HEK293 (cell line): ENCODE measurements around the gene GBF1.

Experiments
- CTCF ChIA-PET: fragments of 350-600 bp; formaldehyde crosslinking; extraction: SDS; loops from one replicate; lab custom pipeline; 2021; ENCODE audit warnings: antibody characterized with exemption; lab: Yijun Ruan, JAX
- POLR2A ChIA-PET: fragments of 300-600 bp; formaldehyde crosslinking; extraction: SDS; loops from one replicate; lab custom pipeline; 2020; ENCODE audit warnings: antibody characterized with exemption, inconsistent platforms; lab: Yijun Ruan, JAX
- H3K27ac ChIP-seq: fragments of 200-500 bp; sonication (Bioruptor generic); 2 replicates; pipeline ENCODE4 v1.5.1; 2014; ENCODE audit warnings: low read depth, low read length, control low read depth, inconsistent platforms; ENCODE audit errors: extremely low read depth
- H3K36me3 ChIP-seq, 2 experiments: fragments of 200-500 bp in 1 of 2; sonication (Bioruptor generic) in 1 of 2; 1 replicate in 1 of 2; 2 replicates in 1 of 2; pipeline ENCODE4 v1.5.1; 2014 to 2017; ENCODE audit warnings: inconsistent platforms in 2 of 2, low read length in 2 of 2; ENCODE audit not compliant: control insufficient read depth in 2 of 2, insufficient read depth in 1 of 2
- H3K4me1 ChIP-seq: fragments of 200-500 bp; sonication (Bioruptor generic); 2 replicates; pipeline ENCODE4 v1.5.1; 2014; ENCODE audit warnings: mild to moderate bottlenecking, low read length, inconsistent platforms; ENCODE audit not compliant: control insufficient read depth, insufficient read depth
- H3K4me3 ChIP-seq: 2 replicates; pipeline ENCODE4 v1.5.1; 2011; ENCODE audit warnings: low read depth, mild to moderate bottlenecking, control low read depth, low read length, moderate library complexity
- H3K9me3 ChIP-seq: fragments of 200-500 bp; sonication (Bioruptor generic); 2 replicates; pipeline ENCODE4 v1.5.1; 2014; ENCODE audit warnings: low read depth, low read length, inconsistent platforms; ENCODE audit not compliant: control insufficient read depth, insufficient read depth
- GFI1B ChIP-seq: fragments of 450-650 bp; formaldehyde crosslinking; IDR thresholded peaks from 2 replicates; pipeline ENCODE4 v1.5.1; 2016; ENCODE audit warnings: missing biosample characterization, missing genetic modification characterization
- KLF16 ChIP-seq: fragments of 450-650 bp; formaldehyde crosslinking; IDR thresholded peaks from 2 replicates; pipeline ENCODE4 v1.5.1; 2017; ENCODE audit warnings: missing biosample characterization, missing genetic modification characterization
- PRDM10 ChIP-seq: fragments of 450-650 bp; formaldehyde crosslinking; IDR thresholded peaks from 2 replicates; pipeline ENCODE4 v1.5.1; 2016; ENCODE audit warnings: missing biosample characterization, missing genetic modification characterization
- SALL2 ChIP-seq: fragments of 450-650 bp; formaldehyde crosslinking; IDR thresholded peaks from 2 replicates; pipeline ENCODE4 v1.5.0; 2017; ENCODE audit warnings: missing biosample characterization, mild to moderate bottlenecking, missing genetic modification characterization, borderline replicate concordance
- ZBTB20 ChIP-seq: fragments of 450-650 bp; formaldehyde crosslinking; IDR thresholded peaks from 2 replicates; pipeline ENCODE4 v1.5.1; 2016; ENCODE audit warnings: missing biosample characterization, missing genetic modification characterization
- ZNF10 ChIP-seq: fragments of 450-650 bp; formaldehyde crosslinking; IDR thresholded peaks from 2 replicates; pipeline ENCODE4 v1.5.1; 2017; ENCODE audit warnings: missing biosample characterization, missing genetic modification characterization
- ZNF140 ChIP-seq: fragments of 450-650 bp; formaldehyde crosslinking; IDR thresholded peaks from 2 replicates; pipeline ENCODE4 v1.5.1; 2016; ENCODE audit warnings: missing biosample characterization, missing genetic modification characterization
- ZNF148 ChIP-seq: fragments of 450-650 bp; formaldehyde crosslinking; IDR thresholded peaks from 2 replicates; pipeline ENCODE4 v1.5.0; 2017; ENCODE audit warnings: missing biosample characterization, missing genetic modification characterization, borderline replicate concordance
- ZNF302 ChIP-seq: fragments of 450-650 bp; formaldehyde crosslinking; IDR thresholded peaks from 2 replicates; pipeline ENCODE4 v1.5.1; 2016; ENCODE audit warnings: missing biosample characterization, missing genetic modification characterization, low read depth
- ZNF398 ChIP-seq: fragments of 450-650 bp; formaldehyde crosslinking; IDR thresholded peaks from 2 replicates; pipeline ENCODE4 v1.5.1; 2017; ENCODE audit warnings: missing biosample characterization, missing genetic modification characterization
- ZNF501 ChIP-seq: fragments of 450-650 bp; formaldehyde crosslinking; IDR thresholded peaks from 2 replicates; pipeline ENCODE4 v1.5.1; 2016; ENCODE audit warnings: missing biosample characterization, missing genetic modification characterization
- ZNF521 ChIP-seq: fragments of 450-650 bp; formaldehyde crosslinking; IDR thresholded peaks from 2 replicates; pipeline ENCODE4 v1.5.1; 2017; ENCODE audit warnings: missing biosample characterization, mild to moderate bottlenecking, missing genetic modification characterization
- ZNF548 ChIP-seq: fragments of 450-650 bp; formaldehyde crosslinking; IDR thresholded peaks from 2 replicates; pipeline ENCODE4 v1.5.1; 2016; ENCODE audit warnings: missing biosample characterization, missing genetic modification characterization
- ZNF571 ChIP-seq: fragments of 450-650 bp; formaldehyde crosslinking; IDR thresholded peaks from 2 replicates; pipeline ENCODE4 v1.5.0; 2017; ENCODE audit warnings: missing biosample characterization, missing genetic modification characterization
- ZNF585B ChIP-seq: fragments of 450-650 bp; formaldehyde crosslinking; IDR thresholded peaks from 2 replicates; pipeline ENCODE4 v1.5.1; 2016; ENCODE audit warnings: missing biosample characterization, missing genetic modification characterization
- ZNF596 ChIP-seq: fragments of 450-650 bp; IDR thresholded peaks from 2 replicates; pipeline ENCODE4 v1.5.0; 2018; ENCODE audit warnings: missing biosample characterization, mild to moderate bottlenecking, missing genetic modification characterization, moderate library complexity
- ZNF623 ChIP-seq: fragments of 450-650 bp; formaldehyde crosslinking; IDR thresholded peaks from 2 replicates; pipeline ENCODE4 v1.5.1; 2016; ENCODE audit warnings: missing biosample characterization, missing genetic modification characterization
- ZNF792 ChIP-seq: fragments of 450-650 bp; formaldehyde crosslinking; IDR thresholded peaks from 2 replicates; pipeline ENCODE4 v1.5.1; 2016; ENCODE audit warnings: missing biosample characterization, missing genetic modification characterization
- TF ChIP-seq, protein P1 (sequence below): fragments of 450-650 bp; formaldehyde crosslinking; IDR thresholded peaks from 2 replicates; pipeline ENCODE4 v1.5.1; 2016; ENCODE audit warnings: missing biosample characterization, missing genetic modification characterization
- TF ChIP-seq, protein P2 (sequence below): fragments of 450-650 bp; formaldehyde crosslinking; IDR thresholded peaks from 2 replicates; pipeline ENCODE4 v1.5.1; 2016; ENCODE audit warnings: missing biosample characterization, missing genetic modification characterization

Gene GBF1

GRCh38 chr10:102419269-102420180, 174.2 kb downstream of the GBF1 start (continued):
- peak; percentile 59 for TF ChIP-seq PRDM10
- peak; percentile 41; the same call in 1 of the 2 replicates for TF ChIP-seq GFI1B
- no peak for TF ChIP-seq ZNF548 (tag by site-specific recombination)
- no peak for TF ChIP-seq ZNF140

GRCh38 chr10:102420181-102420713, 174.9 kb downstream of the GBF1 start:
- H3K27ac ChIP-seq: peak overlapping the region; percentile 65
- ChIA-PET POLR2A (interaction anchor here (0.6 to 5.2 kb wide), 13 partner anchors 8 to 296 kb away, joined by 3 to 42 read pairs (median 5); partner anchors contain the start of genes C10orf95 and CUEDC2), CTCF (interaction anchor here (0.6 to 5.6 kb wide), 10 partner anchors 10 to 190 kb away, joined by 3 to 57 read pairs (median 6); partner anchors contain the start of genes CUEDC2 and NFKB2)
- peaks cover 9% of the 10 kb centered on the region for H3K4me1 ChIP-seq
- H3K4me3 ChIP-seq: peak overlapping the region; percentile 80
- H3K9me3 ChIP-seq: no peaks in the 10 kb centered on the region
- peaks cover 0 to 28% of the 10 kb centered on the region in 2 experiments; a peak in 1 of 3 replicates for H3K36me3 ChIP-seq
- TF ChIP-seq, protein P1, sequence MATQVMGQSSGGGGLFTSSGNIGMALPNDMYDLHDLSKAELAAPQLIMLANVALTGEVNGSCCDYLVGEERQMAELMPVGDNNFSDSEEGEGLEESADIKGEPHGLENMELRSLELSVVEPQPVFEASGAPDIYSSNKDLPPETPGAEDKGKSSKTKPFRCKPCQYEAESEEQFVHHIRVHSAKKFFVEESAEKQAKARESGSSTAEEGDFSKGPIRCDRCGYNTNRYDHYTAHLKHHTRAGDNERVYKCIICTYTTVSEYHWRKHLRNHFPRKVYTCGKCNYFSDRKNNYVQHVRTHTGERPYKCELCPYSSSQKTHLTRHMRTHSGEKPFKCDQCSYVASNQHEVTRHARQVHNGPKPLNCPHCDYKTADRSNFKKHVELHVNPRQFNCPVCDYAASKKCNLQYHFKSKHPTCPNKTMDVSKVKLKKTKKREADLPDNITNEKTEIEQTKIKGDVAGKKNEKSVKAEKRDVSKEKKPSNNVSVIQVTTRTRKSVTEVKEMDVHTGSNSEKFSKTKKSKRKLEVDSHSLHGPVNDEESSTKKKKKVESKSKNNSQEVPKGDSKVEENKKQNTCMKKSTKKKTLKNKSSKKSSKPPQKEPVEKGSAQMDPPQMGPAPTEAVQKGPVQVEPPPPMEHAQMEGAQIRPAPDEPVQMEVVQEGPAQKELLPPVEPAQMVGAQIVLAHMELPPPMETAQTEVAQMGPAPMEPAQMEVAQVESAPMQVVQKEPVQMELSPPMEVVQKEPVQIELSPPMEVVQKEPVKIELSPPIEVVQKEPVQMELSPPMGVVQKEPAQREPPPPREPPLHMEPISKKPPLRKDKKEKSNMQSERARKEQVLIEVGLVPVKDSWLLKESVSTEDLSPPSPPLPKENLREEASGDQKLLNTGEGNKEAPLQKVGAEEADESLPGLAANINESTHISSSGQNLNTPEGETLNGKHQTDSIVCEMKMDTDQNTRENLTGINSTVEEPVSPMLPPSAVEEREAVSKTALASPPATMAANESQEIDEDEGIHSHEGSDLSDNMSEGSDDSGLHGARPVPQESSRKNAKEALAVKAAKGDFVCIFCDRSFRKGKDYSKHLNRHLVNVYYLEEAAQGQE (tag by site-specific recombination): peak; percentile 61
- TF ChIP-seq ZNF148 (no peak), ZNF398 (tag by site-specific recombination) (no peak), ZNF571 (tag by site-specific recombination) (no peak), ZNF623 (tag by site-specific recombination) (no peak), SALL2 (tag by site-specific recombination) (no peak), ZNF521 (no peak), ZBTB20 (0 out of 2 replicates have a peak, but pooled peaks have one; percentile 12), ZNF596 (no peak), ZNF792 (tag by site-specific recombination) (no peak), ZNF501 (tag by site-specific recombination) (no peak), ZNF585B (tag by site-specific recombination) (no peak), ZNF302 (tag by site-specific recombination) (no peak), KLF16 (tag by site-specific recombination) (no peak), ZNF10 (tag by site-specific recombination) (no peak)
- TF ChIP-seq, protein P2, sequence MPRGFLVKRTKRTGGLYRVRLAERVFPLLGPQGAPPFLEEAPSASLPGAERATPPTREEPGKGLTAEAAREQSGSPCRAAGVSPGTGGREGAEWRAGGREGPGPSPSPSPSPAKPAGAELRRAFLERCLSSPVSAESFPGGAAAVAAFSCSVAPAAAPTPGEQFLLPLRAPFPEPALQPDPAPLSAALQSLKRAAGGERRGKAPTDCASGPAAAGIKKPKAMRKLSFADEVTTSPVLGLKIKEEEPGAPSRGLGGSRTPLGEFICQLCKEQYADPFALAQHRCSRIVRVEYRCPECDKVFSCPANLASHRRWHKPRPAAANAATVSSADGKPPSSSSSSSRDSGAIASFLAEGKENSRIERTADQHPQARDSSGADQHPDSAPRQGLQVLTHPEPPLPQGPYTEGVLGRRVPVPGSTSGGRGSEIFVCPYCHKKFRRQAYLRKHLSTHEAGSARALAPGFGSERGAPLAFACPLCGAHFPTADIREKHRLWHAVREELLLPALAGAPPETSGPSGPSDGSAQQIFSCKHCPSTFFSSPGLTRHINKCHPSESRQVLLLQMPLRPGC (tag by site-specific recombination): no peak
